ENCODE measurements around the gene ERICH2. TPM values are rescaled to one million over a fixed set of nuclear protein-coding genes. Genes with fewer than 3 reads are reported as not detected.

ERICH2 gene
- total and polyA plus RNA-seq, 2 donors (not counting 3 experiments of a cell fraction or from before 2014, with no cell fraction given), result not detected

DNA sequence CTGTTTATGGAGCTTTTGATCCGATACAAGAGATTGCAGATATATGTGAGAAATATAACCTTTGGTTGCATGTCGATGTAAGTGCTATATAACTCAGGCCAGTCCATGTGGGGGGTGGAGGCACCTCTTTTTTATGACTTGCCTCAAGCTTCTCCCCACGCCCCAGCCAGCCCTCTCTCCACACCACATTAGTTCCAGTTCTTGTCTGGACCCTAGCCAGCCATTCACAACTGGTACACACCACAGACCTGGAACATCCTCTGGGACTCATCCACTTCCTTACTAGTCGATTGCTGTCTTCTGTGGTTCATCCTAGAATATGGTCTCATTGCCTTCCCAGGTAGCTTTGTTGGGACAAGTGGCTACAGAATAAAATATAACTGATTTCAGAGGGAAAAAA is 77.5 kb downstream of the ERICH2 start:
- no TSS peak for BruUV-seq (replicated peaks)
- Histone ChIP-seq H3K36me3 (ENCODE audit: control insufficient read depth in 2 of 2, extremely low read depth in 1 of 2, insufficient read depth in 2 of 2, low read length in 2 of 2) (no peaks in the 10 kb centered on the region), H3K27me3 (ENCODE audit: control insufficient read depth in 2 of 2, insufficient read depth in 2 of 2, low read length in 2 of 2) (peaks cover 2 to 8% of the 10 kb centered on the region in 2 experiments), H4K20me1 (replicated peaks; ENCODE audit: control insufficient read depth, extremely low read depth, insufficient read depth, low read length) (no peaks in the 10 kb centered on the region), H3K27ac (ENCODE audit: insufficient read depth, low read depth, low read length) (no peak overlapping the region), H3K9ac (replicated peaks; ENCODE audit: extremely low read depth, insufficient read depth, low read length) (no peak overlapping the region), H2AFZ (ENCODE audit: low read depth, low read length) (no peak overlapping the region), H3K9me3 (replicated peaks; ENCODE audit: control insufficient read depth, insufficient read depth, low read length) (no peaks in the 10 kb centered on the region), H3K4me3 (replicated peaks in 1 of 3; ENCODE audit: insufficient read depth in 1 of 3, low read depth in 1 of 3, low read length in 3 of 3) (no peak overlapping the region), H3K4me1 (ENCODE audit: control insufficient read depth, extremely low read depth, insufficient read depth, low read length) (peaks cover 8% of the 10 kb centered on the region), H3K79me2 (ENCODE audit: control insufficient read depth, insufficient read depth, low read length) (no peaks in the 10 kb centered on the region), H3K4me2 (ENCODE audit: insufficient read depth, low read length) (no peak overlapping the region), H3K9me1 (replicated peaks; ENCODE audit: control insufficient read depth, extremely low read depth, insufficient read depth, low read length) (no peaks in the 10 kb centered on the region)
- DNase-seq (ENCODE audit: low read depth, low spot score), result no peak
- TF ChIP-seq, protein P1, sequence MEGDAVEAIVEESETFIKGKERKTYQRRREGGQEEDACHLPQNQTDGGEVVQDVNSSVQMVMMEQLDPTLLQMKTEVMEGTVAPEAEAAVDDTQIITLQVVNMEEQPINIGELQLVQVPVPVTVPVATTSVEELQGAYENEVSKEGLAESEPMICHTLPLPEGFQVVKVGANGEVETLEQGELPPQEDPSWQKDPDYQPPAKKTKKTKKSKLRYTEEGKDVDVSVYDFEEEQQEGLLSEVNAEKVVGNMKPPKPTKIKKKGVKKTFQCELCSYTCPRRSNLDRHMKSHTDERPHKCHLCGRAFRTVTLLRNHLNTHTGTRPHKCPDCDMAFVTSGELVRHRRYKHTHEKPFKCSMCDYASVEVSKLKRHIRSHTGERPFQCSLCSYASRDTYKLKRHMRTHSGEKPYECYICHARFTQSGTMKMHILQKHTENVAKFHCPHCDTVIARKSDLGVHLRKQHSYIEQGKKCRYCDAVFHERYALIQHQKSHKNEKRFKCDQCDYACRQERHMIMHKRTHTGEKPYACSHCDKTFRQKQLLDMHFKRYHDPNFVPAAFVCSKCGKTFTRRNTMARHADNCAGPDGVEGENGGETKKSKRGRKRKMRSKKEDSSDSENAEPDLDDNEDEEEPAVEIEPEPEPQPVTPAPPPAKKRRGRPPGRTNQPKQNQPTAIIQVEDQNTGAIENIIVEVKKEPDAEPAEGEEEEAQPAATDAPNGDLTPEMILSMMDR (IDR thresholded peaks at IDR 0.05; ENCODE audit: extremely low read depth in 1 of 2, insufficient read depth in 1 of 2, low read depth in 1 of 2, low read length in 2 of 2), result no peak
- TF ChIP-seq EZH2 (IDR thresholded peaks at IDR 0.05; ENCODE audit: borderline replicate concordance, low read depth, low read length, severe bottlenecking), result no peak
- TF ChIP-seq, protein P2, sequence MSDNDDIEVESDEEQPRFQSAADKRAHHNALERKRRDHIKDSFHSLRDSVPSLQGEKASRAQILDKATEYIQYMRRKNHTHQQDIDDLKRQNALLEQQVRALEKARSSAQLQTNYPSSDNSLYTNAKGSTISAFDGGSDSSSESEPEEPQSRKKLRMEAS (IDR thresholded peaks at IDR 0.05; ENCODE audit: insufficient read depth, insufficient read length), result no peak
- FAIRE-seq, result no peak
- CTCF ChIA-PET, result interaction anchor here (3.3 kb wide), 1 partner anchor 25 kb away, joined by 12 read pairs; no protein-coding TSS in a partner anchor
- intact Hi-C loops (cut with micrococcal nuclease) (no loop called here), dilution Hi-C loops (cut with MboI; ENCODE audit: extremely low pct_ligation_motif_present, low sequenced_read_pairs) (no loop called here)
- POLR2A ChIA-PET, result interaction anchor here (0.7 kb wide), 1 partner anchor 1566 kb away, joined by 12 read pairs; no protein-coding TSS in a partner anchor

Small RNAs within 50 kb of the gene (small RNA-seq; reads per million reads assigned to genes)
- not detected for gene RF00019 (ENCODE audit: insufficient read depth, insufficient read length, low read depth, low replicate concordance)

Other genes starting within 250 kb of the ERICH2 start
- not detected in 2 replicates for gene SP5, start 55.0 kb upstream of the ERICH2 start, total RNA-seq
- gene SP5, start 55.0 kb upstream of the ERICH2 start, polyA plus RNA-seq, result not detected in 2 replicates
- gene GAD1, start 46.5 kb downstream of the ERICH2 start, total RNA-seq, result 0.60 TPM in 1 of 2 replicates, not detected in the other
- 0.62 and 0.64 TPM in 2 replicates for gene GAD1, start 46.5 kb downstream of the ERICH2 start, polyA plus RNA-seq
- gene GORASP2, start 158.9 kb downstream of the ERICH2 start, total RNA-seq, result 93.7 and 104 TPM in 2 replicates
- 245 and 279 TPM in 2 replicates for gene GORASP2, start 158.9 kb downstream of the ERICH2 start, polyA plus RNA-seq